Panc1 (cell line): Measurements from ENCODE around the gene NPAS2. TPM values are rescaled to one million over a fixed set of nuclear protein-coding genes. Genes with fewer than 3 reads are reported as not detected.

Experiments
- ATAC-seq: fragments of 200-7000 bp; cut with Tn5 transposase; 2 replicates; pipeline ENCODE4 v1.9.1; 2020; ENCODE audit warnings: mild to moderate bottlenecking, moderate library complexity
- BruUV-seq: library from RNA; stranded (reverse); fragments of 400-500 nt; replicated peaks from 2 replicates; lab custom pipeline; 2021; lab: Mats Ljungman, UMichigan
- CTCF ChIA-PET: fragments of 300-600 bp; sonication (Branson Sonifier 250); formaldehyde crosslinking; loops from one replicate; lab custom pipeline; 2022; ENCODE audit warnings: antibody characterized with exemption; lab: Charles Lee
- POLR2A ChIA-PET: fragments of 300-600 bp; sonication (Branson Sonifier 250); formaldehyde crosslinking; loops from one replicate; lab custom pipeline; 2022; ENCODE audit warnings: antibody characterized with exemption; lab: Charles Lee
- DNase-seq: peaks from one replicate; pipeline ENCODE4 v3.0.0-alpha.2; 2010; ENCODE audit warnings: low read depth, low spot score
- H3K27ac ChIP-seq: 2 replicates; pipeline ENCODE4 v1.5.1; 2011; ENCODE audit warnings: mild to moderate bottlenecking, low read length, inconsistent platforms
- H3K27me3 ChIP-seq: fragments of 200-500 bp; sonication (Bioruptor generic); 2 replicates; pipeline ENCODE4 v1.6.0; 2014; ENCODE audit warnings: low read length, inconsistent platforms; ENCODE audit not compliant: control insufficient read depth, insufficient read depth
- H3K36me3 ChIP-seq: fragments of 200-500 bp; sonication (Bioruptor generic); 2 replicates; pipeline ENCODE4 v1.5.1; 2014; ENCODE audit warnings: inconsistent platforms, mild to moderate bottlenecking, low read length, moderate library complexity; ENCODE audit not compliant: control insufficient read depth, insufficient read depth
- H3K4me1 ChIP-seq: 2 replicates; pipeline ENCODE4 v1.5.1; 2011; ENCODE audit warnings: inconsistent platforms, mild to moderate bottlenecking, low read length, moderate library complexity; ENCODE audit not compliant: control insufficient read depth, insufficient read depth
- H3K4me3 ChIP-seq, 2 experiments: 2 replicates each; pipeline ENCODE4 v1.5.1; 2011 to 2012; ENCODE audit warnings: low read depth in 2 of 2, low read length in 2 of 2, mild to moderate bottlenecking in 2 of 2, inconsistent platforms in 1 of 2, moderate library complexity in 1 of 2
- H3K9me3 ChIP-seq: fragments of 200-500 bp; sonication (Bioruptor generic); 2 replicates; pipeline ENCODE4 v1.5.1; 2014; ENCODE audit warnings: low read depth, mild to moderate bottlenecking, inconsistent platforms, low read length, moderate library complexity; ENCODE audit not compliant: control insufficient read depth, insufficient read depth
- CTCF ChIP-seq: fragments of 450-650 bp; IDR thresholded peaks from 2 replicates; pipeline ENCODE4 v1.5.1; 2017; ENCODE audit warnings: mild to moderate bottlenecking
- POLR2AphosphoS5 ChIP-seq: IDR thresholded peaks from 2 replicates; pipeline ENCODE4 v1.6.1; 2012; ENCODE audit warnings: mild to moderate bottlenecking, low read depth, low read length, moderate library complexity
- REST ChIP-seq, 2 experiments: IDR thresholded peaks; 2 replicates each; pipeline ENCODE4 v1.6.1; 2011 to 2012; ENCODE audit warnings: low read depth in 2 of 2, control low read depth in 1 of 2, low read length in 1 of 2, mild to moderate bottlenecking in 1 of 2, moderate library complexity in 1 of 2; ENCODE audit not compliant: insufficient read depth in 1 of 2
- SIN3A ChIP-seq: IDR thresholded peaks from 2 replicates; pipeline ENCODE4 v1.6.1; 2012; ENCODE audit warnings: low read depth, mild to moderate bottlenecking, low read length, moderate library complexity, borderline replicate concordance; ENCODE audit not compliant: insufficient read depth
- TCF7L2 ChIP-seq: IDR thresholded peaks from 2 replicates; pipeline ENCODE4 v1.6.1; 2011; ENCODE audit warnings: mild to moderate bottlenecking, low read depth, low read length, inconsistent platforms
- in situ Hi-C: cut with HindIII; loops from 2 replicates; pipeline ENCODE4 v1.10.0; 2016; ENCODE audit warnings: low sequenced_read_pairs, low pct_unique_long_range_greater_than_20kb
- intact Hi-C: fragments of 100-400 bp; cut with micrococcal nuclease; formaldehyde crosslinking; loops from one replicate; pipeline ENCODE4 v1.10.0; 2022; ENCODE audit not compliant: unreplicated experiment
- total RNA-seq: library from RNA; stranded (reverse); gene quantifications from one replicate; pipeline ENCODE4 v1.2.1, GENCODE V29; 2021; ENCODE audit not compliant: unreplicated experiment

Gene NPAS2
- total RNA-seq, 1 experiment from 2014 or later: 72.8 TPM

- no TSS peak for BruUV-seq
- Histone ChIP-seq H3K4me1 (no peaks in the 10 kb centered on the region), H3K36me3 (no peaks in the 10 kb centered on the region), H3K4me3 (no peak overlapping the region), H3K9me3 (no peaks in the 10 kb centered on the region; the same call in 1 of the 2 replicates), H3K27me3 (no peaks in the 10 kb centered on the region), H3K27ac (no peak overlapping the region)
- ChIA-PET CTCF (no interaction called here), POLR2A (no interaction called here)
- TF ChIP-seq POLR2AphosphoS5 (no peak), CTCF (no peak), SIN3A (no peak), TCF7L2 (no peak), REST (IDR thresholded peaks at IDR 0.05; ENCODE audit: insufficient read depth in 1 of 2, low read depth in 2 of 2, low read length in 1 of 2) (no peak)
- DNase-seq: no peak
- 0 out of 2 replicates have a peak, but pooled peaks have one; percentile 42 for ATAC-seq
- in situ Hi-C loops: no loop called here
- intact Hi-C loops: no loop called here
Measured at GRCh38 chr2:100793220-100793619, 26.7 kb upstream of the NPAS2 start.

- TF ChIP-seq REST (IDR thresholded peaks at IDR 0.05; ENCODE audit: insufficient read depth in 1 of 2, low read depth in 2 of 2, low read length in 1 of 2) (no peak), POLR2AphosphoS5 (no peak), CTCF (no peak), TCF7L2 (no peak), SIN3A (no peak)
- Histone ChIP-seq H3K4me3 (no peak overlapping the region), H3K9me3 (no peaks in the 10 kb centered on the region), H3K4me1 (no peaks in the 10 kb centered on the region), H3K27ac (no peak overlapping the region), H3K27me3 (no peaks in the 10 kb centered on the region), H3K36me3 (no peaks in the 10 kb centered on the region)
- peak; percentile 46; the same call in 1 of the 2 replicates for ATAC-seq
- intact Hi-C loops: no loop called here
- no peak for DNase-seq
- in situ Hi-C loops: no loop called here
- no TSS peak for BruUV-seq
- CTCF ChIA-PET: interaction anchor here (0.6 kb wide), 1 partner anchor 308 kb away, joined by 3 read pairs; no protein-coding TSS in a partner anchor
- POLR2A ChIA-PET: no interaction called here
Measured at GRCh38 chr2:100793982-100794381, 26.0 kb upstream of the NPAS2 start.
